Endothelial cell of umbilical vein (primary cell): ENCODE data around the gene NFATC3. TPM values are rescaled to one million over a fixed set of nuclear protein-coding genes. Genes with fewer than 3 reads are reported as not detected.
A peak's percentile ranks its signal among the peaks of the same experiment; 100 is the strongest.

Experiments
- BruUV-seq: library from RNA; stranded (reverse); fragments of 400-500 nt; replicated peaks from 2 replicates; lab custom pipeline; 2021; lab: Mats Ljungman, UMichigan
- CTCF ChIA-PET: fragments of 300-600, 350-600 bp; sonication (Branson Sonifier 250); formaldehyde crosslinking; loops from one replicate; lab custom pipeline; 2021; ENCODE audit warnings: antibody characterized with exemption, inconsistent platforms; lab: Charles Lee
- POLR2A ChIA-PET: fragments of 300-600, 350-600 bp; sonication (Branson Sonifier 250); formaldehyde crosslinking; loops from one replicate; lab custom pipeline; 2021; ENCODE audit warnings: antibody characterized with exemption, inconsistent platforms; lab: Charles Lee
- DNase-seq: peaks from one replicate; pipeline ENCODE4 v3.0.0-alpha.2; 2011; ENCODE audit warnings: low read depth, low spot score
- FAIRE-seq: peaks from 2 replicates; lab custom pipeline; 2011; peaks lifted over from hg19 to GRCh38; lab: Jason Lieb, UNC
- H2AFZ ChIP-seq: 2 replicates; pipeline ENCODE4 v1.6.0; 2012; ENCODE audit warnings: low read depth, low read length, control low read depth, inconsistent platforms
- H3K27ac ChIP-seq: 2 replicates; pipeline ENCODE4 v1.5.1; 2011; ENCODE audit warnings: low read depth, mild to moderate bottlenecking, control low read depth, low read length, moderate library complexity; ENCODE audit not compliant: insufficient read depth
- H3K27me3 ChIP-seq, 2 experiments: 2 replicates each; pipeline versions ENCODE4 v1.6.0 to v1.6.1; 2011; ENCODE audit warnings: low read length in 2 of 2, mixed read lengths in 1 of 2; ENCODE audit not compliant: control insufficient read depth in 2 of 2, insufficient read depth in 2 of 2
- H3K36me3 ChIP-seq, 2 experiments: 2 replicates in 1 of 2; 3 replicates in 1 of 2; pipeline ENCODE4 v1.5.1; 2011; ENCODE audit warnings: low read length in 2 of 2, mild to moderate bottlenecking in 1 of 2, moderate library complexity in 1 of 2; ENCODE audit not compliant: control insufficient read depth in 2 of 2, insufficient read depth in 2 of 2; ENCODE audit errors: extremely low read depth in 1 of 2
- H3K4me1 ChIP-seq: 3 replicates; pipeline ENCODE4 v1.5.1; 2011; ENCODE audit warnings: mild to moderate bottlenecking, low read length; ENCODE audit not compliant: control insufficient read depth, insufficient read depth; ENCODE audit errors: extremely low read depth
- H3K4me2 ChIP-seq: 2 replicates; pipeline ENCODE4 v1.6.1; 2011; ENCODE audit warnings: low read length, control low read depth, mixed read lengths; ENCODE audit not compliant: insufficient read depth
- H3K4me3 ChIP-seq, 3 experiments: fragments of 200-600 bp in 1 of 3; sonication (generic), shearing (Covaris generic) in 1 of 3; replicated peaks in 1 of 3; 2 replicates each; pipeline ENCODE4 v1.5.1; 2011 to 2016; ENCODE audit warnings: control low read depth in 3 of 3, low read length in 3 of 3, mild to moderate bottlenecking in 2 of 3, inconsistent platforms in 1 of 3, low read depth in 1 of 3, moderate library complexity in 1 of 3; ENCODE audit not compliant: insufficient read depth in 1 of 3
- H3K79me2 ChIP-seq: 2 replicates; pipeline ENCODE4 v1.6.0; 2012; ENCODE audit warnings: low read length, inconsistent platforms; ENCODE audit not compliant: control insufficient read depth, insufficient read depth
- H3K9ac ChIP-seq: replicated peaks from 2 replicates; pipeline ENCODE3; 2011; ENCODE audit warnings: low read length, control low read depth; ENCODE audit not compliant: insufficient read depth; ENCODE audit errors: extremely low read depth
- H3K9me1 ChIP-seq: replicated peaks from 3 replicates; pipeline ENCODE4 v1.6.0; 2011; ENCODE audit warnings: mild to moderate bottlenecking, low read length; ENCODE audit not compliant: control insufficient read depth, insufficient read depth; ENCODE audit errors: extremely low read depth
- H3K9me3 ChIP-seq: replicated peaks from 2 replicates; pipeline ENCODE4 v1.5.1; 2012; ENCODE audit warnings: low read length, inconsistent platforms; ENCODE audit not compliant: control insufficient read depth, insufficient read depth
- H4K20me1 ChIP-seq: replicated peaks from 2 replicates; pipeline ENCODE3; 2011; ENCODE audit warnings: mild to moderate bottlenecking, low read length; ENCODE audit not compliant: control insufficient read depth, insufficient read depth; ENCODE audit errors: extremely low read depth
- CTCF ChIP-seq, 2 donors: IDR thresholded peaks; 1 replicate in 1 of 2; 2 replicates in 1 of 2; pipeline ENCODE4 v1.5.1; 2011; ENCODE audit warnings: low read length in 2 of 2, mild to moderate bottlenecking in 2 of 2, moderate library complexity in 2 of 2, control low read depth in 1 of 2, inconsistent platforms in 1 of 2, low read depth in 1 of 2; ENCODE audit not compliant: insufficient read depth in 1 of 2; ENCODE audit errors: extremely low read depth in 1 of 2
- EZH2 ChIP-seq: IDR thresholded peaks from 2 replicates; pipeline ENCODE4 v1.6.1; 2012; ENCODE audit warnings: borderline replicate concordance, low read depth, mild to moderate bottlenecking, moderate library complexity, low read length, inconsistent platforms; ENCODE audit not compliant: severe bottlenecking
- FOS ChIP-seq: IDR thresholded peaks from 2 replicates; pipeline ENCODE4 v1.6.1; 2011; ENCODE audit warnings: mild to moderate bottlenecking, low read length, moderate library complexity, borderline replicate concordance; ENCODE audit not compliant: insufficient read depth
- GATA2 ChIP-seq: IDR thresholded peaks from 2 replicates; pipeline ENCODE4 v1.7.0; 2011; ENCODE audit warnings: low read depth, mild to moderate bottlenecking, moderate library complexity, mixed read lengths, low read length; ENCODE audit not compliant: insufficient read length, insufficient read depth
- JUN ChIP-seq: IDR thresholded peaks from 2 replicates; pipeline ENCODE4 v1.6.1; 2011; ENCODE audit warnings: borderline replicate concordance, low read depth; ENCODE audit not compliant: insufficient read length, insufficient read depth
- MAX ChIP-seq: IDR thresholded peaks from 2 replicates; pipeline ENCODE4 v1.6.1; 2011; ENCODE audit not compliant: insufficient read depth, insufficient read length
- MYC ChIP-seq: IDR thresholded peaks from one replicate; pipeline ENCODE4 v1.6.1; 2011; ENCODE audit warnings: mild to moderate bottlenecking, low read depth, low read length
- POLR2A ChIP-seq: IDR thresholded peaks from 2 replicates; pipeline ENCODE4 v1.6.1; 2012; ENCODE audit warnings: low read depth, mild to moderate bottlenecking, control low read depth, low read length
- POLR2AphosphoS5 ChIP-seq: IDR thresholded peaks from 2 replicates; pipeline ENCODE4 v1.6.1; 2012; ENCODE audit warnings: low read depth, mild to moderate bottlenecking, control low read depth, low read length, moderate library complexity; ENCODE audit not compliant: insufficient read depth
- dilution Hi-C: fragments of 300-500 bp; cut with MboI; formaldehyde crosslinking; loops from one replicate; pipeline ENCODE4 v1.15.0; 2019; ENCODE audit warnings: low sequenced_read_pairs; ENCODE audit not compliant: extremely low pct_ligation_motif_present
- intact Hi-C: fragments of 100-400 bp; cut with micrococcal nuclease; formaldehyde crosslinking; loops from one replicate; pipeline ENCODE4 v1.10.0; 2022
- polyA plus RNA-seq, 4 experiments: library from polyadenylated mRNA; depleted of rRNA in 3 of 4; stranded (reverse) in 3 of 4; unstranded in 1 of 4; fragments of >200 nt; gene quantifications; 2 replicates each; pipeline versions ENCODE4 v1.2.1 to v1.2.3, GENCODE V29; 2011 to 2012; ENCODE audit warnings: missing spikeins in 1 of 4
- total RNA-seq: library from RNA; stranded (reverse); gene quantifications from 2 replicates; pipeline ENCODE4 v1.2.3, GENCODE V29; 2021

Gene NFATC3
- total and polyA plus RNA-seq, 2 donors (not counting 3 experiments of a cell fraction or from before 2014, with no cell fraction given), result 15.6 to 33.1 TPM

- H3K9ac ChIP-seq, result no peak overlapping the region
- intact Hi-C loops (no loop called here), dilution Hi-C loops (no loop called here)
- ChIA-PET POLR2A (interaction anchor here (1.5 kb wide), 1 partner anchor 21 kb away, joined by 11 read pairs; the partner anchor contains the start of gene SLC7A6), CTCF (interaction anchor here (0.6 to 1.7 kb wide), 6 partner anchors 19 to 484 kb away, joined by 3 to 8 read pairs (median 4); partner anchors contain the start of gene SLC7A6)
- no peaks in the 10 kb centered on the region for H4K20me1 ChIP-seq
- peaks cover 9% of the 10 kb centered on the region for H3K4me1 ChIP-seq
- FAIRE-seq (no peak), DNase-seq (no peak)
- no peaks in the 10 kb centered on the region for H3K9me1 ChIP-seq
- H3K4me2 ChIP-seq, result no peak overlapping the region
- H3K9me3 ChIP-seq, result no peaks in the 10 kb centered on the region
- BruUV-seq, result no TSS peak
- H3K27me3 ChIP-seq, result no peaks in the 10 kb centered on the region
- TF ChIP-seq EZH2, result no peak
- no peak overlapping the region for H2AFZ ChIP-seq
- H3K27ac ChIP-seq, result no peak overlapping the region
- H3K79me2 ChIP-seq, result no peaks in the 10 kb centered on the region
- no peaks in the 10 kb centered on the region for H3K36me3 ChIP-seq
- no peak overlapping the region for H3K4me3 ChIP-seq
Observed at GRCh38 chr16:68242926-68243858, 158.0 kb downstream of the NFATC3 start.

DNA sequence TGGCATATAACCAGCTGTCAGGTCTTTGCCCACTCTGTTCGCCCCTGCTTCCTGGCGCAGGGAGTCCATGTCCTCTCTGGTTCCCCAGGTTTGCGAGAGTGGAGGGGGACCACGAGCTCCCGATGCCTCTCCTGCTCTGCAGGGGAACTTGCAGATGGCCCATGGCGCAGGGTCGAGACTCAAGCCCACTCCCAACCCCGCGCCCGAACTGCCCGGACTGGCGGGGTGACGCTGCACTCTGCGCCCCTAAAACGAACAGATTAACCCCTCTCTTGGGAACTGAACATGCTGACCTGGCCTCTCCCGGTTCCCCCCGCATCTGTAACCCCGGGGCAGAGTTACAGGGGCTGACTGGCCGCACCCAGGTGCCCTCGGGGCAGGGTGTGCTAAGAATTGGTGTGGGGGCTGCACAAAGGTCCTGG is 159.3 kb downstream of the NFATC3 start:
- peak overlapping the region; percentile 71 for H3K4me2 ChIP-seq
- no TSS peak for BruUV-seq
- ChIA-PET POLR2A (interaction anchor here (0.6 to 1.5 kb wide), 2 partner anchors 20 to 117 kb away, joined by 3 to 11 read pairs; partner anchors contain the start of gene SLC7A6), CTCF (interaction anchor here (0.9 to 2.3 kb wide), 6 partner anchors 17 to 140 kb away, joined by 3 to 11 read pairs (median 4); partner anchors contain the start of gene SLC7A6)
- H3K27ac ChIP-seq, result no peak overlapping the region
- H3K9me3 ChIP-seq, result no peaks in the 10 kb centered on the region
- no peaks in the 10 kb centered on the region for H3K79me2 ChIP-seq
- H3K27me3 ChIP-seq, result no peaks in the 10 kb centered on the region
- no peaks in the 10 kb centered on the region for H3K9me1 ChIP-seq
- H3K36me3 ChIP-seq, result no peaks in the 10 kb centered on the region
- peak overlapping the region; percentile 85 to 98 (median 90) for H3K4me3 ChIP-seq
- no peaks in the 10 kb centered on the region for H4K20me1 ChIP-seq
- FAIRE-seq, result no peak
- DNase-seq, result no peak
- intact Hi-C loops, result loop anchor here (2.0 kb wide), 1 partner anchor 20 kb away; the partner anchor contains the start of gene SLC7A6
- H3K9ac ChIP-seq, result peak overlapping the region; percentile 65
- H3K4me1 ChIP-seq, result peaks cover 9% of the 10 kb centered on the region
- dilution Hi-C loops, result no loop called here
- H2AFZ ChIP-seq, result peak overlapping the region; percentile 97
- TF ChIP-seq FOS, result no peak
- TF ChIP-seq EZH2, result no peak
- TF ChIP-seq MAX, result no peak
- no peak for TF ChIP-seq POLR2AphosphoS5
- TF ChIP-seq CTCF (IDR thresholded peaks at IDR 0.05; ENCODE audit: extremely low read depth in 1 of 2, insufficient read depth in 1 of 2, low read depth in 1 of 2, low read length in 2 of 2), result no peak
- no peak for TF ChIP-seq POLR2A
- TF ChIP-seq GATA2, result no peak
- TF ChIP-seq JUN, result no peak
- TF ChIP-seq MYC, result no peak
